Stimulated activated CD4-positive, alpha-beta T cell treated with anti-CD3 and anti-CD28 coated beads, Interleukin-2, amount 100 ng/mL, for 4 hours (primary cell): ENCODE results near the gene PFKFB4.
A peak's percentile ranks its signal among the peaks of the same experiment; 100 is the strongest.
"Not testable (repeated sequence)": the region's sequence is repeated elsewhere in the genome, so short reads cannot be mapped to it uniquely, and the experiment has no call there.

Experiments
- DNase-seq: peaks from one replicate; pipeline ENCODE4 v3.0.0-alpha.2; 2020; ENCODE audit warnings: low read depth

The PFKFB4 gene

DNA sequence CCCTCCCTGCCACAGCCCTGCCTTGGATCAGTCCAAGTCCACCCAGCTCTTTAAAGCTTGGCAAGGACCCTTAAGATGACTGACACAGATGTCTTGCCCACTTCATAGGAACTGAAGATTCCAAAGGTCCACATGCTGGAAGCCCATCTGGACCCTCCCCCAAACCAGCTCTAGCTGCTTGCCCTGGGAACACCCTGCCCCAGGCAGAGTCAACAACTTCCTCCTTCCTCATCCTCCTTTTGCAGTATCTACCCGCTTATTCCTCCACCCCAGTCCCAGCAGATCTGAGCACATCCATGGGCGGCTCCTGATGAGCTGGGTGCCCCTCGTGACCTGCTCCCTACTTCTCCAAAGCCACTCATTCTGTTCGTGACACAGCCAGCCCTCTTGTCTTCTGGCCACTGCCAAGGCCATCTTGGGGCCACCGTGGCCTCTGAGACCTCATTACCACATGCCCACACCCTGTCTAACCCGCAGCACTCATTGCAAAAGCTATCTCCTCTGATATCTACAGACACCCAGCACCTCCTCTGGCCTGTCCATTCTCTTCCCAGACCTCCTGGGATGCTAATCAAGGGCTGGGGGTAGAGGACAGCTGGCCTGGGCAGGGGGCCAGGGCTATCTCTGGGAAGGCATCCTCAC is 2.0 kb upstream of the PFKFB4 start:
- no peak for DNase-seq

DNA sequence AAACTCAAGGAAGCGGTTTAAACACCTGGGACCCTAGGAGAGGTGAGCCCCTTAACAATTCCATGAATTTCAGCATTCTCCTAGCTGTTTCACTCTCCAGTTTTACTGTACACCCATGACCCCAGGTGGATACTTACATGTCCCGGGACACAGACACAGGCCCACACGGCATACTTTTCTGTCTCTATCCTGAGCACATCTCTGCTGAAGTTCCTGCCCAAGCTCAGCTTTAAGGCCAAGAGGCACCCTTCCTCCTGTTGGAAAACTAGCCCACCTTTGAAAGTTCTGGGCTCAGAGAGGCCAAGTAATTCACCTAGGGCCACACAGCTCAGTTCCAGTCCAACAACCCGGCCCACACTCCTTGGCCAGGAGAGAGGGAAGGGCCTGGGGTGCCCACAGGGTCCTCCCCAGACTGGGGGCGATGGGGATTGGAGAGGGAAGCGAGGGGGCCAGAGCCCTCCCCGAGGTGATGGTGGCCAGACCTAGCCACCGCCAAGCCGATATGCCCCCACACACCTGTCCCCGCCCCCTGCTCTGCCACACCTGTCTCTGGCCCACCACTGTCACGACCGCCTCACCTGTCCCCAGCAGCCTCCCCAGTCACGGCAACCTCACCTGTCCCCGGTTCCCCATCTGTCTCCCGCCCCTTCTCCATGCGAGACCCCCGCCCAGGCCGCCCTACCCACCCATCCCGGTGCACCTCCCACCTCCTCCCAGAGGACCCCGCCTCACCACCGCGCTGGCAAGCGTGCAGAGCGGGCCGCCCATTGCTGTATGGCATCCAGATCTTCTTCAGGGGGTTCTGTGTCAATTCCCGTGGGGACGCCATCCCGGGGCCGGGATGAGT is 431 bp downstream of the PFKFB4 start:
- no peak for DNase-seq

DNA sequence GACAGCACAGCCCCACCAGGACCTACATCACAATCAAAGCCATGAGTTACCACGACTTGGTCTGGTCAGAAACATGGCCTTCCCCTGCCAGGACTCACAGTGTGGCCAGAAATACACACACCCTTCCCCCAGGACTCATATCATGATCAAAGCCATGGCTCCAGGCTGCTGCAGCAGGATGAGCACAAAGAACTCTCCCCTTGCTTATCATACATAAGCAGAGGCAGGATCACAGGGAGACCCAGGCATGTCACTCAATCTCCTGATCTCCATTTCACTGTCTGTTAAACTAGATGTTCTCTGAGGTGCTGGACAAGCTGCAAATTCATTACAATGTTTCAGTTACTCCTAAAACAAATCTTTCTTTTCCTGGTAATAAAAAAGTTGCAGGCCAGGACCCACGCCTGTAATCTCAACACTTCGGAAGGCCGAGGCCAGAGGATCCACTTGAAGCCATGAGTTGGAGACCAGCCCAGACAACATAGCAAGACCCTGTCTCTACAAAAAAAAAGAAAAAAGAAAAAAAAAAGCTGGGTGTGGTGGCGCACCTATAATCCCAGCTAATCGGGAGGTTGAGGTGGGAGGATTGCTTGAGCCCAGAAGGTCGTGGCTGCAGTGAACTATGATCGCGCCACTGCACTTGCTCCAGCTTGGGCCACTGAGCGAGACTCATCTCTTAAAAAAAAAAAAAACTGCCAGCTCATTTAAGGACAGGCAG is 1.2 kb downstream of the PFKFB4 start:
- no peak for DNase-seq

DNA sequence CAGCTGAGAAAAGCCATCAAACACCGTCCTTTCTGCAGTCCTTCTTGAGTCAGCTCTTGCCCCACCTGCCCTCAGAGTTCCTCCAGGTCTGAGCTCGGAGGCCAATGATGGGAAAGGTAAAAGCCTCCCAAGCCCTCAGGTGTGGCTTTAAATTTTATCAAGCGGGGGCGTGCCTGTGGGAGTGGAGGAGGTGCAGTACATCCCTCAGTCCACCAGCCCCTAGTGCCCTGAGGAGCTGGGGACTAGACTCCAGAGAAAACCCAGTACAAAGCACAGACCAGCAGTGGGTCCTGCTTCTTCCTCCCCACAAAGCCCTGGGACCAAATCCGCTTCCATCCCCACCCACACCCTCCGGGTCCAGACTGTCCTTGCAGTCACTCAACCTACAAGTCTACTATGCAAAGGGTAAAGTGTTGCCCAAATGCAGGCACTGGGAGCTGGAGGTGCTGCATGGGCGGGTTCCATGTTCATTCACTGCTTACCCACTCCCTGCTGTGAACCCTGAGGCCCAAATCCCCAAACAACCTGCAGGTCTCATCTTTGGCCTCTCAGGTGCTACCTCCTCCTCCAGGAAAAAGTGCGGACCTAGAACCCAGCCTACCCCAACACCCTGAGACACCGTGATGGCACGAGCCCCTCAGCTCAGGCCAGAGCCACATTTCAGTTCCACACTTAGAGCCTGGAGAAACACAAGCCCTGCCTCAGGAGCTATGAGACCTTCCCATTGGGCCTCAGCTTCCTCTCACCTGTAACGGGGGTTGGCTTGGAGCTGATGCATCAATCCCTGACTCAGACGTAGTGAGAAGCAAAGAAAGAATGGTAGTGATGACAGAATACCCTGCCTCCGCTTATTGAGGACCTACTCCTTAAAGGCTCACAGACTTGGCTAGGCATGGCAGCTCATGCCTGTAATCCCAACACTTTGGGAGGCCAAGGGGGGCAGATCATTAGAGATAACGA is 2.4 kb downstream of the PFKFB4 start:
- DNase-seq = no peak

DNA sequence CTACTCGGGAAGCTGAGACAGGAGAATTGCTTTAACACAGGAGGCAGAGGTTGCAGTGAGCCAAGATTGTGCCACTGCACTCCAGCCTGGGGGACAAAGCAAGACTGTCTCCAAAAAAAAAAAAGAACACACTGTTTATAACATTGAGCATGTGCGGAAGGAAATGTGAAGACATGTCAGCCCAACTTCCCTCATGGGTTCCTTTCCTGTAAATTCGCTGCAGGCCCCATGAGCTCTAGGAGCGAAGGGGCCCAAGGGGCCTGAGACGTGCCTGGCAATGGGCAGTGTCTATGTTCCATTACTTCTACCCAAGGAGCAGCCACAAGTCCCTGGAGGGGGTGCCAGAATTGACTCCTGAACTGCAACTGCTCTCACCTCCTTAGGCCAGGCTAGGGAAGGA is 3.2 kb downstream of the PFKFB4 start:
- no peak for DNase-seq

DNA sequence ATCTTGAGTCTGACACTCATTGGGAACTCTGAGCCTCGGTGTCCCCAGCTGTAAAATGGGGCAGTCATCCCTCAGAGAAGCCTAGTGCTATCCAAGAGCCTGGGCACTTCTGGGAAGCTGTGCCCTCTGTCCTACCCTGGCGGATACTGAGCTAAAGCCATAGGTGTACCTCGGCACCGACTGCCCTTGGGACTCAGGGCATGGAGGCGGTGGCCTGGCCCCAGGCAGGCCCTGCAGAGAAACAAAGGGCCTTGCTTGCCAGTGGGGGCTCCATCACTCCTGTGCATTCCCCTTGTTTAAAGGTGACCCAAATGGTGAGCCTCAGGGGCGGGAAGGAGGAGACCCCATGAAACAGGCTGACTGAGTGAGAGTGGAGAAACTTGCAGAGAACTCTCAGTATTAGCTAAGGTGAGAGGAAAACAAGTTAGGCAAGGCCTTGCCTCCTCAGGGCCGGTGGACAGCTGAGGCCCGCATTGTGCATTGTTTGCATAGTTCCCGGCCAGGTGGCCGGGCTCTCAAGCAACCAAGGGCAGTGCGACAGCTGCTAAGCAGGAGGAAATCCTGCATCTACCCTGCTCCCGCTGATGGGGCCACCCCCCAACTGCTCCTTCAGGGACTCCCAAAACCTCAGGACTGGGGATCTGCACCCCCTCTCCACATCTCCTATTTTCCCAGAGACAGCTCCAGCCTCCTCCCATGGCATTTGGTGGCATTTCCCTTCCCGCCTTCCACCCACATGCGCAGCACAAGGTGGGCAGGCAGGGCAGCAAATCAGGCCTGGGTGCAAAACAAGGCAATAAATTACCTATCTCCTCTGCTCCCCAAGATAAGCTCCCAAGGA is 4.3 kb downstream of the PFKFB4 start:
- DNase-seq = no peak

DNA sequence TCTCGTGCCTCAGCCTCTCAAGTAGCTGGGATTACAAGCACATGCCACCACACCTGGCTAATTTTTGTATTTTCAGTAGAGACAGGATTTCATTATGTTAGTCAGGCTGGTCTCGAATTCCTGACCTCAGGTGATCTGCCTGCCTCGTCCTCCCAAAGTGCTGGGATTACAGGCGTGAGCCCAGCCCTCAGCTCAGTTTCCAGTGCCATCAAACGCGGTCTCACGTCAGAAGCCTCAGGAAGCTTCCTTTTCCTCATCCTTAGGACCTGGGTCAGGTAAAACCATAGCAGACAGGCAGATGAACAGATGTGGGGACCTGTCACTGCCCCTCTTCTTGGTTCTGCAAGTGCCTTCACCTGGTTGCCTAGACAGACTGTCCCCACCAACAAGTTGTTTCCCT is 5.0 kb downstream of the PFKFB4 start:
- not testable (repeated sequence) for DNase-seq

DNA sequence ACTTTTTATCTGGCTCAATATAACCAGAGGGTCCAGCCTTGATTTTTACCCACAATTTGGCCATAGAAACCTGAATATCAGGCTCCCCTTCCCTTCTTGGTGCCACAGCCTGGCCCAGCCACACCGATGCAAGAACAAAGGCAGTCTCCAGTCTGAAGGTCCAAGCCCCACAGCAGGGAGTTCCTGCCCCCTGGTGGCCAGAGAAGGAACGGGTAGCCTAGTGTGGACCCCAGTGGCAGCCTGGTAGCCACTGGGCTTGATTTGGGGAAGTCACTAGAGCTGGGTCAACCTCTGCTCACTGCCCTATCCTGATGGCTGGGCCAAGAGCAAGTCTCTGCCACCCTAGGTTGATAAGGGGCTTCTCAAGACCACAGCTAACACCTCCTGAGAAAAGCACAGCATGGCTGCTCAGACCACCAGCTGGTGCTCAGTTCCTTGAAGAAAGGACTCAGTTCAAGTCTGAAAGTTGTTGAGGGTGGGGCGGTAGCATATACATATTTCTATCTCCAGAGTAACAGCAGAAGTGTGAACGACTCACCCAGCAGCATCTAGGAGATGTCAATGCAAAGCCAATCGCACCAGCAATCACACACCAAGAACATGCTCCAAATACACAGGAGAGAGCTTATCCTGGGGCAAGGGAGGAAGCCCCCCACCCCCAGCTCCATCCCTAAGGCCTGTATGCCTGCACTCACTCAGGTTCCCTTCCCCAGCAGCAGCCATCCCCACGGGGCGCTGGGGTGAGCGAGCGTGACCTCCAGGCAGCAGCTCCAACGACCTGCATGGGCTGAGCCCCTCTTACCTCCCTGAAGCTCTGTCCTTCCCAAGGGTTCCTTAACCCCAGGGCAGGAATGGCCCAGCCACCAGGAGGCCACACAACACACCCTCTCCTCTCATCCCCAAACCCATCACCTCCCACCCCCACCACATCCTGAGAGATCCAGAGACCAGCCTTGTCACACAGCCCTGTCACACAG is 7.6 kb downstream of the PFKFB4 start:
- peak; percentile 74 for DNase-seq

DNA sequence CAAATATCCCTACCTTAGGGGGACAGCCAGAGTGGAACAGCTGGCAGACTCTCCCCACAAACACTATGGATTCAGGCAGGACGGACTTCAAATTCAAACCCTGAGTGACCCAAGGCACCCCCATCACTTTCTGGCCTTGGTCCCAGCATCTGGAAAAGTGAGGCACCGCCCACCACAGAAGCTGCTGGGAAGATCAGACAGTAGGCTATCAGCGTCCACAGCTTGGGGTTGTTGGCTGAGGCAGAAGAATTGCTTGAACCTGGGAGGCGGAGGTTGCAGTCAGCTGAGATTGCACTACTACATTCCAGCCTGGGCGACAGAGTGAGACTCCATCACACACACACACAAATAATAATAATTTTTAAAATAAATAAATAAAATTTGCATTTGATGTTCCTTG is 8.5 kb downstream of the PFKFB4 start:
- no peak for DNase-seq

DNA sequence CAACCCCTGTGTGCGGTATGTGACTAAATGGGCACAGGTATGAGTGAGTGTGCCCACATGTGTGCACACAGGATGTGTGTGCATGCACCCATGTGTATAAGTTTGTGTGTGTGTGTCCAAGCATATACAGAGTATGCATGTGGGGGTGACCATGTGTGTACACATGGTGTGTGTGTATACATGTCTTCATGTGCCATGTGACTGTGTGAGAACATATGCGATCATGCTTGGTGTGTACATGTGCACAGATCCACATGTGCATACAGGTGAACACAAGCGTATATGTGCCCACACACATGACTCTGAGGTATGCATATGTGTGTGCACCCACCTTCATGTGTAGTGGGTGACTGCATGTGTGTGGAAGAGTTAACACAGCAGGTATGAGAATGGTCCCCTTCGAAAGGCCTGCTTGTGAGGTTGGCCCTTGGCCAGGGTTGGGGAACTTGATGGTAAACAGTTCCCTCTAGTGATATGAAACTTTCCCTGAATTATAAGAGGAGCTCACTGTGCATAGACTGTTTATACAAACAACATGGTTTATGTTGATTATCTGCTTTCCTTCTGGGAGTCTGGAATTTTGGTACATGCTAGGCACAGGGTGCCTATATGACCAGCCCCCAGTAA is 10.3 kb downstream of the PFKFB4 start:
- no peak for DNase-seq

DNA sequence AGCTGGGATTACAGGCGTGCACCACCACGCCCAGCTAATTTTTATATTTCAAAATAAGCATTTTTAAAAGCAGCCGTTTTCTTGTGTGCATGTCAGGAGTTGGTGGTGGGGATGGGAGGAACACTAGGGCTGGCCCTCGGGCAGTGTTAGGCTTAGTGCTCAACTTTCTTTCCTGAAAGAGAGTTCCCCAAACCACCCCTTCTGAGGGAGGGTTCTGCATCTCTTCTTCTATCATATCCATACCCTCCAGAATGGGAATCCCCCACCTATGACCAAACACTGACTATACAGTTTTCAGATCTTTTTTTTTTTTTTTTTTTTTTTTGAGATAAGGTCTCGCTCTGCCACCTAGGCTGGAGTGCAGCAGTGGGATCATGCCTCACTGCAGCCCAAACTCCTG is 12.5 kb downstream of the PFKFB4 start:
- no peak for DNase-seq

DNA sequence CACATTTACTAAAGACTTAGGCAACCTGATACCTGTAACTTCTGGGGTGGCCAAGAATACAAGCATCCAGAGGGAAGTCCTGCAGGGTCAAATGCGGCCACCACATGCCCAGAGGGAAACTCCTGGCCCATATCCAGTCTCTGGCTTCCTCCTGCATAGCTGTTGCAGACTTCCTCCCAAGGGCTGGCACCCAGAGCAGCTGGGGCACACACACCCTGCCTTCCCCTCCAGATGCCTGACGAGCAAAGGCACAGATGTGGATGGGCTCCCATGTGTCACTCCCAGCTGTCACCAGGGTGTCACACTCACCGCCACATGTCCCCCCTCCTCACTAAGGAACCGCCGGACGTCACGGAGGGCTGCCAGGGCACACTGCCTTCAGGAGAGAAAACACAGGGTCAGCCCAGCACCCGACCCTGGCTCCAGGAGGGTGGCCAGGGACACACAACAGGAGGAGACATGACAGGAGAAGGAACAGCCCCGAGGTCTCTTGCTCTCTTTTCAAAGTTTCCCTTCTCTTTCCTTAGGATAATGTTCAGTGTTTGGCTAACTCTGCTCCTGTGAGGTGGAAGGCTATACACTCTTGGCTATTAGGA is 13.2 kb downstream of the PFKFB4 start:
- no peak for DNase-seq

DNA sequence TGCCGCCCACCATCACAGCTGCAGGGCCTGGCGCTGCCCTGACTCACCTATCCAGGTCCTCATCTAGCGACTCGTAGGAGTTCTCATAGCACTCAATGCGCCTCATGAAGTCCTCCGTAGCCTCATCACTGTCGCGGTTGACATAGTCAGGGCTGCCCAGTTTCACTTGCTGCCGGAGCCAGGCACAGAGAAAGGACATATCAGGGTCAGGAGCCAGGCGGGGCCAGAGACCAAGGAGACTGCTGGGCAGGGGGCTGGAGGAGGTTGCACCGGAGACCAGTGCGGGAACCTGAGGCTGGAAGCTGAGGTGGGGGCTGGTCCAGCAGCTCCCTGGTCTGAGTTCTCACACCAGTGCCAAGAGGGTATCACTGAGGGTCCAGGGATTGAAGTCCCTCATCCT is 18.2 kb downstream of the PFKFB4 start:
- DNase-seq = no peak

DNA sequence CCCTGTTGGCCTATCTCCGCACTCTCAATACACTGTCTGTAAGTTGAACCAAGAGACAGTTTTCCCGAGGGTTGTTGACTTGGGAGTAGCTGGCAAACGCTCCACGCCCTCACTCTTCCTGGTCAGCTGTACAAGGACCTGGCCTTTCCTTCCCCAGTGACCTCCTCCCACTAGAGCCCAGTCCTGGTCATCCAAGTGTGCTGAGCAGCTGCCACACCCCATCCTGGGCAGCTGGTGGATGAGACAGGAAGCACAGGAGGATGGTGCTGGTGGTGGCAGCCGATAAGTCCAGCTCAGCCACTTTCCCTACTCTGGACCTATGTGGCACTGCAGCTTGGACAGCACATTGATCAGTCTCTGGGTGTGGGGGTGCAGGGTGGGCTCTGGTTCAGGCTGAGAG is 19.8 kb downstream of the PFKFB4 start:
- DNase-seq = no peak

DNA sequence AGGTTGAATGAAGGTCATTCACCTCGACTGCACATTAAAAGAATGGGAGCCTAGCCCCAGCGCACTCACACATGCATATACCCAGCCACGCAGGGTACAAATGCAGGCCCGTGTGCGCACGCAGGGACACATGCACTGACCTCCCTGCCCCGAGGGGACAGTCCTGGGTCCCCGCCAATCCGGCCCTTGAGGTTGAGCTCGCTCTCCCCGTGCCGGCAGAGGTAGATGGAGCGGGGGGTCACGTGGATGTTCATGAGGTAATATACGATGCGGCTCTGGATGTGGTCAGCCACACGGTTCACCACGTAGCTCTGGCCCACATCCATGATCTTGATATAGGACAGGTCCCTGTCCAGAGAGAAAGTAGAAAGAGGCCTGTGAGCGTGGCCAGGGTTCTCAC is 20.5 kb downstream of the PFKFB4 start:
- no peak for DNase-seq

DNA sequence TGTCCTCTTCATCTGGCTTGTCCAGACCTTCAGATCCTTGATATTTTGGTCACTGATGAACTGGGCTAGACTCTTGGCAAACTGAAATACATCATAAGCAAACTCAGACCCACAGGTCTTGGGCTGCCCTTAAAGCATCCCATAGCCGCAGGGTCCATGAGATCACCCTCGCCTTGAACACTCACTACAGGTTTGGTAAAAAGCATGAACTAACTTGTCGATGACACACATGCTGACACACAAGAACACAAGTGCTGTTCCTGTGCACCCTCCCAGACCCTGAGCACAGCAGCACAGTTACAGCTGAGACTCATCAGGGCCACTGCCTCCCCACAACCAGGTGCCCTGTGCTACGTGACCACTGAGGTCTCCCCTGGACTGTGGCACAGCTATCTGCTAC is 21.0 kb downstream of the PFKFB4 start:
- no peak for DNase-seq

DNA sequence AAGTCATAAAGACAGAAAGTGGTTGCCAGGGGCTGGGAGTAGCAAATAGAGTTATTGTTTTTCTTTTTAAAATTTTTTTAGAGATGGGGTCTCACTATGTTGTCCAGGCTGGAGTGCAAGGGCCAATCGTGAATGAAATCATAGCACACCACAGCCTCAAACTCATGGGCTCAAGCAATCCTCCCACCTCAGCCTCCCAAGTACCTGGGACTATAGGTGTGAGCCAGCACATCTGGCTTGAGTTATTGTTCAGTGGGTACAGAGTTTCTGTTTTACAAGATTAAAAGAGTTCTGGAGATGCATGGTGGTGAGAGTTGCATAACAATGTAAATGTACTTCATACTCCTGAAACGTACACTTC is 23.6 kb downstream of the PFKFB4 start:
- DNase-seq = no peak

DNA sequence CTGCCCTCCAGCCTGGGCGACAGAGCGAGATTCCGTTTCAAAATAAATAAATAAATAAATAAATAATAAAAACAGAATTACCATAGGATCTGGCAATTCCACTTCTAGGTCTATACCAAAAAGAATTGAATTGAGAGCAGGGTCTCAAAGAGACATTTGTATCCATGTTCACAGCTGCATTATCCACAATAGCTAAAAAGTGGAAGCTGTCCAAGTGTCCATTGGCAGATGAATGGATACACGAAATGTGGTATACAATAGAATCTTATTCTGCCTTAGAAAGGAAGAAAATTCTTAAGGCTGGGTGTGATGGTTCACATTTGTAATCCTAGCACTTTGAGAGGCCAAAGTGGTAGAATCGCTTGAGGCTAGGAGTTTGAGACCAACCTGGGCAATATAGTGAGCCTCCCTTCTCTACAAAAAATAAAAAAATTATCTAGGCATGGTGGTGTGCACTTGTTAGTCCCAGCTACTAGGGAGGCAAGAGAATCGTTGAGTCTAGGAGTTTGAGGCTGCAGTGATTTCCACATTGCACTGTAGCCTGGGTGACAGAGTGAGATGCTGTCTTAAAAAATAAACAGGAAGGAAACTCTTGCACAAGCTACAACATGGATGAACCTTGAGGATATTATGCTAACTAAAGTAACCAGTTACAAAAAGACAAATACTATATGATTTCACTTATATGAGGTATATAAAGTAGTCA is 24.2 kb downstream of the PFKFB4 start:
- DNase-seq = no peak
